Activated CD4-positive, alpha-beta T cell treated with anti-CD3 and anti-CD28 coated beads, Interleukin-2, Interleukin-6, amounts not matched to agents 100 ng/mL and 50 ng/mL, durations not matched to agents 16 hours and 8 hours (primary cell): ENCODE measurements around the gene DPP3.

Experiments
- DNase-seq: peaks from one replicate; pipeline ENCODE4 v3.0.0-alpha.2; 2020

The DPP3 gene

DNA sequence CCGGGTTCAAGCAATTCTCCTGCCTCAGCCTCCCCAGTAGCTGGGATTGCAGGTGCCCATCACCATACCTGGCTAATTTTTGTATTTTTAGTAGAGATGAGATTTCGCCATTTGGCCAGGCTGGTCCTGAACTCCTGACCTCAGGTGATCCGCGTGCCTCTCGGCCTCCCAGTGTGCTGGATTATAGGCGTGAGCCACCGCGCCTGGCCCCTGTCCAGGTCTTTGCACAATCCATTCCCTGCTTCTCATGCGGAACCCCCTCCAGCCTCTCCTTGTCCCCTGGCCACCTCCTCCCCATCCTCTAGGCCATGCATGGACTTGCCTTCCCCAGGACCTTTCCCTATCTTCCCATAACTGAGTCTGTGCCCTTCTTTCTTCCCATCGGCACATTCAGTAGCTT lies 8.7 kb downstream of the DPP3 start:
- DNase-seq: no peak

DNA sequence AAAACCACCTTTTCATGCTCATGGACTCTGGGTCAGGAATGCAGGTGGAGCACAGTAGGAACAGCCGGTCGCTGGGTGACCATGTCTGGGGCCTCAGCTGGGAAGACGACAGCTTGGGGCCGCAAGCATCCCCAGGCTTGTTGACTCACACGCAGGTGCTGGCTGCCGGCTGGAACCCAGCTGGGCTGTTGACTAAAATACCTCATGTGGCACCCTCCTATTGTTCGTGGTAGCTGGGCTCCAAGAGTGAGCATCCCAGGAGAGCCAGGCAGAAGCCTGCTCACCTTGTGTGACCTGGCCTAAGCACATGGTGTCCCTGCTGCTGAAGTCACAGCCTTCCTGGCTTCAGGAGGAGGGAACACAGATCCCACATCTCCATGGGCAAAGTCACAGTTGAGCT lies 9.4 kb downstream of the DPP3 start:
- DNase-seq: no peak

DNA sequence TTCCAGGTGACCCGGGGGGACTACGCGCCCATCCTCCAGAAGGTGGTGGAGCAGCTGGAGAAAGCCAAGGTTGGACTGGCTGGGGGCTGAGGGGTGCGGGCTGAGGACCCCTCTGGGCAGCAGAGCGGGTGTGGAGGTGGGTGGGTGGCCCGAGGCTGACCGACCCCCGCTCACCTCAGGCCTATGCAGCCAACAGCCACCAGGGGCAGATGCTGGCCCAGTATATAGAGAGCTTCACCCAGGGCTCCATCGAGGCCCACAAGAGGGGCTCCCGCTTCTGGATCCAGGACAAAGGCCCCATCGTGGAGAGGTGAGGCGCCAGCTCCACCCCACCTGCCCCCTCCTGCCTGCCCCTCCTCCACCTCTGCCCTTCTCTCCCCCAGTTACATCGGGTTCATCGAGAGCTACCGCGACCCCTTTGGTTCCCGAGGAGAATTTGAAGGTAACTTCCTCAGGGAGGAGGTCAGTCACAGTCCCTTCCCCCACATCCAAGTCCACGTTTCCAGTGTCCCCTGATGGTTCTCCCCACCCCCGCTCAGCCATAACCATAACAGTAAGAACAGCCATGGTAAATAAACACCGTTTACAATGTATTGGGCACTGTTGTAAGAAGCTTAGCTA lies 11.2 kb downstream of the DPP3 start:
- no peak for DNase-seq

DNA sequence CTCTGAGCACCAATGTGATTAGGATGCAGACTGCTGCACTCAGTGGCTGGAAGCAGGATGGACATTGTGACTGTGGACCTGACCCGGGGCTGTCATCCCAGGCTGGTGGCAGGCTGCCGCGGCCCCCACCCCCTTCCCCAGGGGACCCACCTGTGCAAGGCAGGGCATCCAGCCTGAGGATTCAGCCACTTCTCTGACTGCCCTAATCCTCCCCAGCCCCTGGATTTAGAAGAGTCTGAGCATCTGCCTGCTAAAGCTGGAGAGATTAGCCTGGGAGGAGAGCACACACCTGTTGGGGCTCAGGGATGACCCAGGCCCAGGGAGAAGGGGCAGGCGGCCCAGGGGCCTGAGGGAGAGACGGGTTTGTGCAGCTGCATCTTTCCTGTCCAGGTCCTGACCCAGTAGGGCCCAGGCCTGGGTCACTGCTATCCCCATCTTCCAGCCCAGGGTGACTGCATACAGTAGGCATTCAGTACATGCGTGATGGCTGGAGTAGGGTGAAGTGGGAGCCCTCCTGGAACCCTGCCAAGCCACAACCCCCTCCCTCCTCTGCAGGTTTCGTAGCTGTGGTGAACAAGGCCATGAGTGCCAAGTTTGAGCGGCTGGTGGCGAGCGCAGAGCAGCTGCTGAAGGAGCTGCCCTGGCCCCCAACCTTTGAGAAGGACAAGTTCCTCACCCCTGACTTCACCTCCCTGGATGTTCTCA lies 12.1 kb downstream of the DPP3 start:
- no peak for DNase-seq

DNA sequence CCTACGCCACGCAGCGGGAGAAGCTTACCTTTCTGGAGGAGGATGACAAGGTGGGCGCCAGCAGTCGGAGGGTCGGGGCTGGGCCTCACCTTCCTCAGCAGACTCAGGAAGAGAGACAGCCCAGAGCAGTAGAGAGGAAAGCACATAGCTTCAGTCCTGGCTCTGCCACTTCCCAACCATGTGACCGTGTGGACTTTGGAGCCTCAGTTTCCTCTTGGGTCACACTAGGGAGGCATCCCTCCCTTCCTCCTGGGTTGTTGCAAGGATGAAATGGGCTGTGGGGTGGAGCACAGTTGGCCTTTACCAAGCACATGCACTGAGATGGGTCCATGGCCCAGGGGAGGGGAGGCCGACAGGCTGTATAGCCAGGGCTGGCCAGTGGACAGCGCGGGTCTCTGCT lies 12.9 kb downstream of the DPP3 start:
- no peak for DNase-seq

DNA sequence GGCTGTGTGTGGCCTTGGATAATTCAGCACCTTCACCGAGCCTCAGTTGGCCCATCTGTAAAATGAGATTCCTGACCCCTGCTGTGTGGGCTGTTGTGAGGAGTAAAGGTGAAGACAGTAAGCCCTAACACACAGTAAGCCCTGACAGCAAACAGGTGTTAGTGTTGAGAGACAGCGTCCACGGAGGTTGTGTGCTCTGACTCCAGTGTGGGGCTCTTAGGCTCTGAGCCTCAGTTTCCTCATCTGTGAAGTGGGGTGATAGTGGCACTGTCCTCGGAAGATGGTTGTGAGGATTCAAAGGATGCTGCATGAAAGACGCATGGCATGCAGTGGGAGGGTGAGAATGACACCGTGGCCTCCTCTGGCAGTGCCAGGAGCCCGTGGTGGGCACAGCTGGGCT lies 14.2 kb downstream of the DPP3 start:
- no peak for DNase-seq

DNA sequence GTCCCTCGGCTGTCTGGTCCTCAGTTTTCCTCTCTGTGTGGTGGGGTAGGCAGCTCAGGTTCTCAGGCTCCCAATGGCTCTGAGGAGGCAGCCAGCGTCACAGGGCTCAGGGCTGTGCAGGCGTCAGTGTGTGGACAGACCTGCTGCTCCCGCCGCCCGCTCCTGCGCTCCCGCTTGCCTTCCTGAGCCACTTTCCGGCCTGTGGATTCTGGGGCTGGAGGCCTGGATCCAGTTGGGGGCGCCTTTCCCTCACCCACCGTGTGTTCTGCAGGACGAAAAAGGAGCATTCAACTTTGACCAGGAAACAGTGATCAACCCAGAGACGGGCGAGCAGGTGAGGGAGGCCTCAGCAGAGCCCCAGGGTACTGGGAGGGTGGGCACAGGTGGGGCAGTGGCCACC lies 14.7 kb downstream of the DPP3 start:
- no peak for DNase-seq

DNA sequence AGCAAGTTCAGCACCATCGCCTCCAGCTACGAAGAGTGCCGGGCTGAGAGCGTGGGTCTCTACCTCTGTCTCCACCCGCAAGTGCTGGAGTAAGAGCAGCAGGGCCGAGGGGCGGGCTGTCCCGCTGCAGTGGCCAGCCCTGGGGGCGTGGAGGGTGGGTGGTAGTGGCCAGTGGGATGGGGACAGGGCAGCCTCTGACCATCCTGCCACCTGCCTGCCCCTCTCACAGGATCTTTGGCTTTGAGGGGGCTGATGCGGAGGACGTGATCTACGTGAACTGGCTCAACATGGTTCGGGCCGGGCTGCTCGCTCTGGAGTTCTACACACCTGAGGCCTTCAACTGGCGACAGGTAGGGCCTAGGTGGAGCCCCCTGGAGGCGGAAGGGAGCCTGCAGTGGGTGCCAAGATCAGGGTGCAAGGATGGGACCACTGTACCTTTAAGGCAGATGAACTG lies 15.2 kb downstream of the DPP3 start:
- DNase-seq: no peak

DNA sequence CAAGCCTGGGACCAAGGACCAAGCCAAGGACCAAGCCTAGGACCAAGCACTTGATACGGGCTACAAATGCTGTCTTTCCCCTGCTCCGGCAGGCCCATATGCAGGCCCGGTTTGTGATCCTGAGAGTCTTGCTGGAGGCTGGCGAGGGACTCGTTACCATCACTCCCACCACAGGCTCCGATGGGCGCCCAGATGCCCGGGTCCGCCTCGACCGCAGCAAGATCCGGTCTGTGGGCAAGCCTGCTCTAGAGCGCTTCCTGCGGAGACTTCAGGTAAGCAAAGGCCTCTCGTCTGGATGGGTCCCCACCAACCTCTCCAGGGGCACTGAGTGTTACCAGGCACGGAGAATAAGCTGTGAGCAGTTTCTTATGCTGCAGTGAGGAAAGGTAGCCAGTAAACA lies 17.0 kb downstream of the DPP3 start:
- no peak for DNase-seq

DNA sequence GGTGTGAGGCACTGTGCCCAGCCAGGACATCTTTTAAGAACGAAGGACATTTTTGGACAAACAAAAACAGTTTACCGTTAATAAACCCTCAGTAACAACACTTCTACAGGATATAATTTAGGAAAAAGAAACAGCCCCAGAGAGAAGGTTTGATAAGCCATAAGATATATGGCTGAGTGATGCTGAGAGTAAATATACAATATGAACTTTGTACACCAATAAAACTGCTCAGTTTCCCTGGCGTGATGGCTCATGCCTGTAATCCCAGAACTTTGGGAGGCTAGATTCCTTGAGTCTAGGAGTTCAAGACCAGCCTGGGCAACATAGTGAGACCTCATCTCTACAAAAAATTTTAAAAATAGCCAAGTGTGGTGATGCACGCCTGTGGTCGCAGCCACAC lies 18.3 kb downstream of the DPP3 start:
- no peak for DNase-seq

DNA sequence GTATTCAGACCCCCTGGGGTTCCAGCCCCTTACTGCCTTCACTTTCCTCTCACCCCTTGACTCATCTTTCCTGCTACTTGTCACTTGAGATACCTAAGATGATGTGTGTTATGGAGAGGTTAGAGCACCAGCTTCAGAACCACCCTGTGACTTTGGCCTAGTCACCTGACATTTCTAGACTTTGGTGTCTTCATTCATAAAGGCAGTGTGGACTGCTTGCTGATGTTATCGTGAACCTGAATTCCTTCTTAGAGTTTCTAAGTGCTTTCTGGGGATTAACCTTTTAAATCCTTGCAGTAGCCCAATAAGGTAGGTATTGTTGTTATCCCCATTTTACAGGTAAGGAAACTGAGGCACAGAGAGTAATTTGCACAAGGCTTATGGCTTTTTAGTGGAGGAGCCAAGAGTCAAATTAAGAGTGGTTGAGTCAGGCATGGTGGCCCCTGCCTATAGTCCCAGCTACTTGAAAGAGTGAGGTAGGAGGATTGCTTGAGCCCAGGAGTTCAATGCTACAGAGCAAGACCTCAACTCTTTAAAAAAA lies 25.1 kb downstream of the DPP3 start:
- DNase-seq: no peak

DNA sequence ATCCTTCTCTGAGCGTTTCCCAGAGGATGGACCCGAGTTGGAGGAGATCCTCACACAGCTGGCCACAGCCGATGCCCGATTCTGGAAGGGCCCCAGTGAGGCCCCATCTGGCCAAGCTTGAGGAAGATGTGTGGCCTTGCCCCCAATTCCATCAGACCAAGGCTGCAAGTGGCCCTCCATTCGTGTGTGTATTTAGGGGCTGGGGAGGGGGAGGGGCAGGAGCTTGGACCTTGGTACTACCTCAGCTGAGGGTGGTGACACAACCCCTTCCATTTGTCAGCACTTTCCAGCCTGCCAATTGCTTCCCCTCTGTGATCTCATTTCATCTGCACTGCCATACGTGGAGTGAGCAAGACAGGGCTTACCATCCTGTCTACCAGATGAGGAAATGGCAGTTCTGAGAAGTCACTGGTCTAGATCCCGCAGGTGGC lies 28.9 kb downstream of the DPP3 start:
- peak; percentile 14 for DNase-seq

DNA sequence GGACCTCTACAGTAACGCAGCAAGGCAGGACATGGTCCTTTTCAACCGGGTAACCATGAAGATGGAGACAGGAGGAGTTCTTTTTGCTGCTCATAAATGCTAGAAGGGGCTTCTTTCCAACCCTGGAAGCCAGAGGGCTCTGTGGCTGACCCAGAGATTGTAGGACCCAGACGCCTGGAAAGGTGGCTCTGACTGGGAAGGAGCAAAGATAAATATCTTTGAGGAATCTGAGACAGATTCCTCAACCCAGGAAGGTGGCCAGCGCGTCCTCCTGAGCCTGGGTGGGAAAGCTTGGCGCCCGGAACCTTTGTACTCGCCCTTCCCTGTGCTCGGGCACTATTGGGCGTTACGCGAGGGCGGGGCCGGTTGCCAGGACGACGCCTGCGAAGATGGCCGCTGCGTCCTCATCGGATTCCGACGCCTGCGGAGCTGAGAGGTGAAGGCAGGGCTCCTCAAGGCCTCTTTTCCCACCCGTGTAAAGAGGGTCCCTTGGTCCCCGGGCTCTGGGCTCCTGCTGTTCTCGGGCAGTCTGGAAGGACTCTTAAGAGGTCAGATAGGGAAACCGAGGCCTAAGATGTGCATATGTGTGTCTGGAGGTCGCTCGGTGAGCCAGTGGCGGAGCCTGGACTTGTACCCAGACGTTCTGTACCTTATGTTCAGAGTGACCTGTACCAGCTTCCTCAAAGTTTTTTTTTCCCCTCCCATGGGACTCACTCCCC lies 30.2 kb downstream of the DPP3 start, which contains the start of gene BBS1:
Gene BBS1, plus strand, starts transcription at position 365 of the 719 bp plus-strand sequence. Its CDS starts 25 bp downstream, at position 390.
- peak; percentile 84 for DNase-seq

DNA sequence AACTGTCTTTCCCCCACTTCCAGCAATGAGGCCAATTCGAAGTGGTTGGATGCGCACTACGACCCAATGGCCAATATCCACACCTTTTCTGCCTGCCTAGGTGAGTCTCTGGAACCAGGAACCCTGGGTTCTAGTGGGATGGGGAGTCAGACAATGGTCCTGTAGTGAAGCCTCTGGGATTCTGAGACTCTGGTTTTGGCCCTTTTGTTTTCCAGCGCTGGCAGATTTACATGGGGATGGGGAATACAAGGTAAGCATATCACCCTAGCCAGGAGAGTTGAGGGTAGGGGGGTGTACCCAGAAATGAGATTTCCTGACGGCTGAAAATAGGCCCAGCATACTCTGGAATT lies 30.7 kb downstream of the DPP3 start:
- DNase-seq: no peak

DNA sequence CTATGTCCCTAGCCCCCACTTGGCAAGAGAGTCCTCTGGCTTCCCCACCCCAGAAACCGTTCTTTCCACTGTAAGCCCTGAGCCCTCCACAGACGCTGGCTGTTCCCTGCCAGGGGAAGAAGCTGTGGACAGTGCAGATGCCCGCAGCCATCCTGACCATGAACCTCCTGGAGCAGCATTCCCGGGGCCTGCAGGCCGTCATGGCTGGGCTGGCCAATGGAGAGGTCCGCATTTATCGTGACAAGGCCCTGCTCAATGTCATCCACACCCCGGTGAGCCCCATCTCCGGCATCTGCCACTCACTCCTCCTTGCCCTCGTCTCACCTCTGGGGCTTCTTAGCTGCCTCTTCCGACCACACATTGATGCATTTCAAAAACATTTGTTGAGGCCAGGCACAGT lies 43.4 kb downstream of the DPP3 start:
- no peak for DNase-seq

DNA sequence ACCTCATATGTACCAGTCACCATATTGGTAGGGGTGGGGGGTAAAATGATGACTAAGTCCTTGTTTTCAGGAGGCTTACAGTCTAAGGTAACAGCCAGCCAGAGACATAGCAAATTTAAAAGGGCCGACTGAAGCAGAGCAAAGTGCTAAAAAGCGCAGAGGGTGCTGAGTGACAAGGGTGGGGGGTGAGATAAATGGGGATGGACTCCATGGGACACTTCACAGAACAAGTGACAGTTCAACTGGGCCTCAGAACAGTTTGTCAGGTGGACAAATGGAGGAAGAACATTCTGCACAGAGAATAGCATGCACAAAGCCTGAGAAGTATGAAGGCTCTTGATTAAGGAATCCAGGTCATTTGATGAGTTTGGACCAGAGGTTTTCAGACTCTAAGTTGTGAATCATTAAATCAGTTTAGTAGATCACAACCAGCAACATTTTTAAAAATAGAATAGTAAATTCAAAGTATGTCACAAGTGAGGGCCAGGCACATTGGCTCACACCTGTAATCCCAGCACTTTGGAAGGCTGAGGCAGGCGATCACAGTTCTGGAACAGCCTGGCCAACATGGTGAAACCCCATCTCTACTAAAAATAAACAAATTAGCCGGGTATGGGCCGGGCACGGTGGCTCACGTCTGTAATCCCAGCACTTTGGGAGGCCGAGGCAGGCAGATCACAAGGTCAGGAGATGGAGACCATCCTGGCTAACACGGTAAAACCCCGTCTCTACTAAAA lies 44.2 kb downstream of the DPP3 start:
- DNase-seq: no peak

DNA sequence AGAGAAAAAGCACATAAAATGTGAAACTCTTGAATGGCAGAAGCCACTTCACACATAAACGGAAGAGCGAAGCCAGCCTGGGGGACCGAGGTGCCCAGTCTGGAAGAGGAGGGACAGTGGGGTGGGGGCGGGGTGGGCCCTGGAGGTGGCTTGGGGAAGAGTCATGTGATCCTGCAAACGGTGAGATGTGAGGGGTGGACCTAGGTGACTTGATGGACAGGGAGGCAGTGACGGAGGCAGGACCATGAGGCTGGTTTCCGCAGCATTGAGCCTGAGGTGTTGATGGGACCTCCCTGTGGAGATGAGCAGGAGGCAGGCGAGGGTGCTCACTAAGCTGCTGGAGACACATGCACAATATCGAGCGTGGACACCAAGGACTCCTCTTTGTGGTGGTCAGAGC lies 48.8 kb downstream of the DPP3 start:
- no peak for DNase-seq

DNA sequence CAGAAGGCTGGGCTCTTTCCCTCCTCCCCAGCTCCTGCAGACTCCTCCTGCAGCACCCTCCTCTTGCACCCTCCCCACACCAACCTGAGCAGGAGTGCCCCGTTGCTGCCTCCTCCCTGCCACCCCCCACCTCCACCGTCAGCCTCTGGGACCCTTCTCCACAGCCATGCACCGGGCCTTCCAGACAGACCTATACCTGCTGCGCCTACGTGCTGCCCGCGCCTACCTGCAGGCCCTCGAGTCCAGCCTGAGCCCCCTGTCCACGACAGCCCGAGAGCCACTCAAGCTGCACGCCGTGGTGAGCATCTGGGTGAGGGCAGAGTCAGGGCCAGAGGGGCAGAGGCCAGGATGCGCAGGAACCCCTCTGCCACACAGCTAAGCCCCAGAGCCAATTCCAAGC lies 49.4 kb downstream of the DPP3 start:
- DNase-seq: no peak

DNA sequence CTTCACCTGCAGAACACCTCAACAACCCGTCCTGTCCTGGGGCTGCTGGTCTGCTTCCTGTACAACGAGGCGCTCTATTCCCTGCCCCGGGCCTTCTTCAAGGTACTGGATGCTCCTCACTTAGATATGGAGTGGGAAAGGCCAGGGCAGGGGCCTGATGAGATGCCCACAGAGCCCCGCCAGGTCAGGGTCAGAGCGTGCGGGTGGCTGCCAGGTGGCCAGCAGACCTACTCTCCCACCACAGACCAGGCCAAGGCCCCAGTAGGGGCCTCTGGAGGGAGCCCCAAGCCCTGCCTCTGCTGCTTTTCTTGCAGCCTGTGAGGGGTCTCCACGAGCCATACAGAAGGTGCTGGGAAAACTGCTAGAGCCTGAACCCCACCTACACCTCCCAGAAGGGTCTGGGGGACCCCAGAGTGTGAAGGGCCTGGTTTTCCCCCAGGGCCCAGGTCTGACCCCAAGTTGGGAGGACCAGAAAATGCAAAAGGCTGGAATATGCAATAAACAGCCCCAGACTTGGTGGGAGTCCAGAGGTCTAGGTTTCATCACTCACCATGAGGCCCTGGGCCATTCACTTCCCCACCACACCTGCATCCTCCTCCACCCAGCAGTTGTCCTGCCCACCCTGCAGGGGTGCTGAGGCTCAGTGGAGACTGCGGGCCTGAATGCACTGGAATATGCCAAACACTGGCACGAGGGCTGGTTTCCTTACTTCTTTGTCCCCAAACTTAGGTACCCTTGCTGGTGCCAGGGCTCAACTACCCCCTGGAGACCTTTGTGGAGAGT lies 50.9 kb downstream of the DPP3 start:
- DNase-seq: no peak

DNA sequence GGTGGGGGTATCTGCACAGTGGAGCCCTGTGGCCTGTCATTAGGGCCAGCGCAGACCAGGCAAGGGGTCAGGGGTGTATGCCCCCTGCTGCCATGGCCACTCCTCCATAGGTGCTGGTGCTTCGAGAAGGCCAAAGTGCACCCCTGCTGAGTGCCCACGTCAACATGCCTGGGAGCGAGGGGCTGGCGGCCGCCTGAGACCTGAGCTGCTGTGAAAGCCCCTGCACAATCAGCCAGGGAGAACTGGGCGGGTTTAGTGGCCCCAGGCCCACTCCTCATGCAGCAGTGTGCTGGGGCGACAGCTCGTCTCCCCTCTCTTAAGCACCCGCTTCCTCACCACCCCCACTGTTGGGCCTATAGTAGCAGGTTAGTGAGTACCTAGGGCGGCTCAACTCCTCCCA lies 51.6 kb downstream of the DPP3 start:
- no peak for DNase-seq

DNA sequence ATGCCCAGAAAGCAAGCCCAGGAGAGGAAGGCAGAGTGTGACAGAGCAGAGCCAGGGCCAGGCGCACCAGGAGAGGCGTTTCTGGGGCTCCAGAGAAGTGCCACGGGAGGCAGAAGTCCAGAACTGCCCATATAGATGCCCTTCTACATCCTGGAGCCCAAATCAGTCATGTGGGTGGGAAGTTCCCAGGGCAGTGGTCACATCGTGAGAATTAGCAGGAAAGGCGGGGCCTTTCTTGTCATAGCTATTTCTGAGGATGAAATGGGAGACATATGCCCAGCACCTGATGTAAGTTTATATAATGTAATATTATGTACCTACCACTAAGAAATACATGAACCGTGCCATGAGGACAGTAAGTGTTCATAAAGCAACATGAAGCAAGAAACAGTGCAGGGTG lies 52.5 kb downstream of the DPP3 start:
- DNase-seq: no peak

DNA sequence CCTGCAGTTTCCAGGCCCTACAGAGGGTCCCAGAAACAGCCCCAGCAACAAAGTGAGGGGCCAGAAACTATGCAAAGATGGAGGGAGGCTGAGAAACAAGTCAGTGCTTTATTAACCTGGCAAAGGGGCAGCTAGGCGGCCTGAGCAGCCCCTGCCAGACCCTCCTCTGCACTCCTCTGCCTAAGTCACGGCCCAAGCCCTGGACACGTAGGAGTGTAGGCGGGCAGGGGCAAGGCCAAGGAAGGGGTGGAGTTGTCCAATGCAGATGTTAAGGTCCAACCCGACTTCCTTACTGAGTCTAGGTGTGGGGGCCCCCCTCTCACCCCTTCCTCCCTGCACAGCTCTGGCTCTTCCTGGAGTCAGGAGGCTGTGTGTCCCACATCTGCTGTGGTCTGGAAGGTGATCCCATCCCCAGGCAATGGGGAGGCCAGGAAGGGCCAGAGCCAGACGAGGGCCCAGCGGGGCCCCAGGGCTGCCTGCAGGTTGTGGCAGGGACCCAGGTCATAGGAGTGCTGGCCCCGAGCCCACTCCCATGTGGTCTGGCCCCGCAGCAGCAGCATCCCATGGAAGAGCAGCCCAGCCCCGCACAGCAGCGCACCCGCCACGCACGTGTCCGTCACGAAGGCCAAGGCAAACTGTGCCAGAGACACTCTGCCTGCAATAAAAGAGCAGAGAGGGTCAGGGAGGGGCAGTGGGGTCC lies 59.1 kb downstream of the DPP3 start:
- no peak for DNase-seq
